ENCODE measurements around the gene KCTD17. TPM values are rescaled to one million over a fixed set of nuclear protein-coding genes. Genes with fewer than 3 reads are reported as not detected.
A peak's percentile ranks its signal among the peaks of the same experiment; 100 is the strongest.

The KCTD17 gene
- total and polyA plus RNA-seq, 2 experiments from 2014 or later, result 38.4 to 49.5 TPM

- H3K4me1 ChIP-seq (ENCODE audit: low read depth), result no peaks in the 10 kb centered on the region
- H3K4me3 ChIP-seq, result no peak overlapping the region
- H3K36me3 ChIP-seq, result no peaks in the 10 kb centered on the region
- no peak for DNase-seq (ENCODE audit: low read depth in 1 of 2, low spot score in 1 of 2)
- H3K27ac ChIP-seq, result no peak overlapping the region
- TF ChIP-seq, protein P1, sequence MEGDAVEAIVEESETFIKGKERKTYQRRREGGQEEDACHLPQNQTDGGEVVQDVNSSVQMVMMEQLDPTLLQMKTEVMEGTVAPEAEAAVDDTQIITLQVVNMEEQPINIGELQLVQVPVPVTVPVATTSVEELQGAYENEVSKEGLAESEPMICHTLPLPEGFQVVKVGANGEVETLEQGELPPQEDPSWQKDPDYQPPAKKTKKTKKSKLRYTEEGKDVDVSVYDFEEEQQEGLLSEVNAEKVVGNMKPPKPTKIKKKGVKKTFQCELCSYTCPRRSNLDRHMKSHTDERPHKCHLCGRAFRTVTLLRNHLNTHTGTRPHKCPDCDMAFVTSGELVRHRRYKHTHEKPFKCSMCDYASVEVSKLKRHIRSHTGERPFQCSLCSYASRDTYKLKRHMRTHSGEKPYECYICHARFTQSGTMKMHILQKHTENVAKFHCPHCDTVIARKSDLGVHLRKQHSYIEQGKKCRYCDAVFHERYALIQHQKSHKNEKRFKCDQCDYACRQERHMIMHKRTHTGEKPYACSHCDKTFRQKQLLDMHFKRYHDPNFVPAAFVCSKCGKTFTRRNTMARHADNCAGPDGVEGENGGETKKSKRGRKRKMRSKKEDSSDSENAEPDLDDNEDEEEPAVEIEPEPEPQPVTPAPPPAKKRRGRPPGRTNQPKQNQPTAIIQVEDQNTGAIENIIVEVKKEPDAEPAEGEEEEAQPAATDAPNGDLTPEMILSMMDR (IDR thresholded peaks at IDR 0.05; ENCODE audit: low read depth, low read length), result no peak
- no peaks in the 10 kb centered on the region for H3K9me3 ChIP-seq (ENCODE audit: low read depth)
- H3K27me3 ChIP-seq, result no peaks in the 10 kb centered on the region
Observed at GRCh38 chr22:37046589-37046988, 5.0 kb upstream of the KCTD17 start.

DNA sequence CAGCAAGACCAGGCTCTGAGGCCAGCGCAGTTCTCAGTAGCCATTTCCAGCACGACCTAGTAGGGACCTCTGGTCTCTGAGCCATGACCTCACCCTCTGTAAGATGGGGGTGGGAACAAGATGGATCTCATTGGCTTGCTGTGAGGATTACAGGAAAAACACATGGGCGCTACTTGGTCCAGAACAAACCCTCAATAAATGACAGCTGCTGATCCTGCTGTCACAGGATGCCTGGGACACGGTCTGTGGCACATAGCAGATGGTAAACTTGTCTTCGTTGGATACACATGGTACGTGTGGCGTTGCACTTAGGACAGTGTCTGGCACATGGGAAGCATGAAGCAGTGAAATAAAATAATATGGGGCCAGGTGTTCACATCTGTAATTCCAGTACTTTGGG lies 4.5 kb upstream of the KCTD17 start:
- TF ChIP-seq, protein P1 (IDR thresholded peaks at IDR 0.05; ENCODE audit: low read depth, low read length), result no peak
- no peaks in the 10 kb centered on the region for H3K36me3 ChIP-seq
- no peaks in the 10 kb centered on the region for H3K9me3 ChIP-seq (ENCODE audit: low read depth)
- DNase-seq (ENCODE audit: low read depth in 1 of 2, low spot score in 1 of 2), result no peak
- no peaks in the 10 kb centered on the region for H3K27me3 ChIP-seq
- no peaks in the 10 kb centered on the region for H3K4me1 ChIP-seq (ENCODE audit: low read depth)
- H3K4me3 ChIP-seq, result no peak overlapping the region
- no peak overlapping the region for H3K27ac ChIP-seq

DNA sequence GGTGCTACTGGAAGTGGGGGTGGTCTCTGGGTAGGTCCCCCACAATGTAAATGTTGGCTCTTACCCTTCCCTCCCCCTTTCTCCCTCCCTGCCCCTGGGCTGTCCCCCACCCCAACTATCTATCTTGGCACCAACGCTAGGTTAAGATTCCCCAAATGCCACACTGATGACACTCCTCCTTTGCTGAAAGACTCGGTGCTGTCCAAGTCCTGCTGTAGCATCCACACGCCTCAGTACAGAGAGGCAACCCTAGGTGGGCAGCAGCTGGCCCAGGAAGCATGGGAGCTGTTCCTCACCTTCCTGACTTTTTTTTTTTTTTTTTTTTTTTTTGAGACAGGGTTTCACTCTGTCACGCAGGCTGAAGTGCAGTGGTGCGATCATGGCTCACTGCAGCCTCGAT lies 3.4 kb upstream of the KCTD17 start:
- Histone ChIP-seq H3K4me3 (no peak overlapping the region), H3K36me3 (no peaks in the 10 kb centered on the region), H3K27ac (no peak overlapping the region), H3K27me3 (no peaks in the 10 kb centered on the region), H3K9me3 (ENCODE audit: low read depth) (no peaks in the 10 kb centered on the region), H3K4me1 (ENCODE audit: low read depth) (no peaks in the 10 kb centered on the region)
- TF ChIP-seq, protein P1 (IDR thresholded peaks at IDR 0.05; ENCODE audit: low read depth, low read length), result no peak
- DNase-seq (ENCODE audit: low read depth in 1 of 2, low spot score in 1 of 2), result no peak

GRCh38 chr22:37049224-37049623 lies 2.3 kb upstream of the KCTD17 start:
- no peaks in the 10 kb centered on the region for H3K9me3 ChIP-seq (ENCODE audit: low read depth)
- no peaks in the 10 kb centered on the region for H3K36me3 ChIP-seq
- DNase-seq (ENCODE audit: low read depth in 1 of 2, low spot score in 1 of 2), result no peak
- H3K4me3 ChIP-seq, result no peak overlapping the region
- no peak overlapping the region for H3K27ac ChIP-seq
- TF ChIP-seq, protein P1 (IDR thresholded peaks at IDR 0.05; ENCODE audit: low read depth, low read length), result no peak
- H3K4me1 ChIP-seq (ENCODE audit: low read depth), result no peaks in the 10 kb centered on the region
- no peaks in the 10 kb centered on the region for H3K27me3 ChIP-seq

DNA sequence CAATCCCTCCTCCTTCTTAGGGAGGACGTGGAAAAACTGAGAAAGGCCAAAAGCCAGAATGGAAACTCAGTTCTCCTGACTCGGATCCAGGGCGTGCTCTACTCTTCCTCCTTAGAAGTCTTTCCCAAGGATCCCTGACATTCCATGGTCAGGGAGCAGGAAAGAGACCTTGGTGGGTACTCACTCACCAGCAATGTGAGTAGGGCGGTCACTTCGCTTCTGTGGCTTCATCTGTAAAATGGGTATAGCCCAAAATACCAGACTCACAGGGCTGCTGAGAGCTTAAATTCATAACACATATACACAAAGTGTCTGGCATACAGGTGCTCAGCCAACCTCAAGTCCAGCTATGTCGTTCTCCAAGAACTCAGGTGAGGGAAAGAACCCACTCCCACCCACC lies 629 bp upstream of the KCTD17 start:
- Histone ChIP-seq H3K36me3 (no peaks in the 10 kb centered on the region), H3K4me1 (ENCODE audit: low read depth) (no peaks in the 10 kb centered on the region), H3K27ac (no peak overlapping the region), H3K27me3 (no peaks in the 10 kb centered on the region), H3K4me3 (peak overlapping the region; percentile 84), H3K9me3 (ENCODE audit: low read depth) (no peaks in the 10 kb centered on the region)
- no peak for DNase-seq (ENCODE audit: low read depth in 1 of 2, low spot score in 1 of 2)
- TF ChIP-seq, protein P1 (IDR thresholded peaks at IDR 0.05; ENCODE audit: low read depth, low read length), result no peak

All from cardiac muscle cell (in vitro differentiated cells and primary cell).